HG02981 (cell line): ENCODE data around the gene RTN4R.

ENCODE experiments used
- ATAC-seq: cut with Tn5 transposase; IDR thresholded peaks from one replicate; pipeline ENCODE4 v1.9.1; 2021; ENCODE audit warnings: mild to moderate bottlenecking, moderate library complexity; ENCODE audit not compliant: unreplicated experiment

RTN4R gene

GRCh38 chr22:20204806-20205205, 63.3 kb downstream of the RTN4R start:
- no peak for ATAC-seq

- no peak for ATAC-seq
These were observed 63.8 kb downstream of the RTN4R start for GRCh38 chr22:20204311-20204710.

GRCh38 chr22:20203552-20204201, 64.4 kb downstream of the RTN4R start:
- ATAC-seq, result no peak

DNA sequence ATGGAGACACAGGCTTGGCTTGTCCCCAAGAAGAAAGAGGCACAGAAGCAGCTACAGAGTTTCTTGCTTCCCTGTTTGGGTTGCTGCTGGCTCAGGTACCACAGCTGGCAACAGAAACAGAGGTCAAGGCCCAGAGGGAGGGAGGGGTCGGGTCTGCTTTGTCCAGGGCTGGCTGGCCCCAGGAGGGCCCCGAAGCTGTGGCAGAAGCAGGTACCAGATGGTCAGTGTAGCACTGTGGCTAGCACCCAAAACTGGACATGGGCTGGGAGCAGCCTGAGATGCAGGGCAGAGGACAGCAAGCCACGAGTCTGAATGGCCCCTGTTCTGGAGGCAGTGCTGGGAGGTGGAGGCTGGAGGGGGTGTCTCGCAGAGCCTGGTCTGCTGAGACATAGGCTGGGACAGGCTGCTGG, 65.0 kb downstream of the RTN4R start:
- no peak for ATAC-seq

GRCh38 chr22:20201837-20202392, 66.2 kb downstream of the RTN4R start:
- no peak for ATAC-seq

GRCh38 chr22:20199906-20200305, 68.2 kb downstream of the RTN4R start:
- no peak for ATAC-seq

GRCh38 chr22:20199413-20199842, 68.7 kb downstream of the RTN4R start:
- ATAC-seq, result no peak

- no peak for ATAC-seq
These were observed 69.4 kb downstream of the RTN4R start for GRCh38 chr22:20198557-20199319.

DNA sequence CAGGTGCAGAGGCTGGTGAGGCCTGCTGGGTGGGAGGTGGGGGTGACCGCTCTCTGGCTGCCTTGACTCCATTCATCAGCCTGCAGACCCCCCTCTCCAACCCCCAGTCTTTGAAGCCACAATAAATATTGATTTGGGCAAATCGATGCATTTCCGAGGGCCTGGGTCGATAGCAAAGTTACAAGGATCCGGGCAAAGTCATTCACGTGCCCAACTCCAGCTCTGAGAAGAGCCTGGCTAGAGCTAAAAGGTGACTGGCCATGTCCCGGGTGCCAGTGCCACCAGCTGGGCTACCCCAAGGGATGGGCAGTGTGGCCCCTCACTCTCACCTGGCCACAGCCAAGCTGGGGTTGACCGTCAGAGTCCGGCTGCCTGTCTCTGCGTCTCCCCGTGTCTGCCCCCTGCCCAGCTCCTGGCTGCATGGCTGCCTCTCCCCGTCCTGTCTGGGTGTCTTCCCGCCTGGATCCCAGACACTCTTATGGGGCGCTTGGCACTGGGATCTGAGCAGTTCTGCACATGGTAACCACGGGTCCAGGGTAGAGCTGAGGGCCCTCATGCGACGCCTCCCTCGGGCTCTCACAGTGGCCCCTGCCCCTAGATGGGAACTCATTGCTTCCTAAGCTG, 70.6 kb downstream of the RTN4R start:
- ATAC-seq, result no peak

GRCh38 chr22:20196094-20196842, 71.8 kb downstream of the RTN4R start:
- no peak for ATAC-seq

DNA sequence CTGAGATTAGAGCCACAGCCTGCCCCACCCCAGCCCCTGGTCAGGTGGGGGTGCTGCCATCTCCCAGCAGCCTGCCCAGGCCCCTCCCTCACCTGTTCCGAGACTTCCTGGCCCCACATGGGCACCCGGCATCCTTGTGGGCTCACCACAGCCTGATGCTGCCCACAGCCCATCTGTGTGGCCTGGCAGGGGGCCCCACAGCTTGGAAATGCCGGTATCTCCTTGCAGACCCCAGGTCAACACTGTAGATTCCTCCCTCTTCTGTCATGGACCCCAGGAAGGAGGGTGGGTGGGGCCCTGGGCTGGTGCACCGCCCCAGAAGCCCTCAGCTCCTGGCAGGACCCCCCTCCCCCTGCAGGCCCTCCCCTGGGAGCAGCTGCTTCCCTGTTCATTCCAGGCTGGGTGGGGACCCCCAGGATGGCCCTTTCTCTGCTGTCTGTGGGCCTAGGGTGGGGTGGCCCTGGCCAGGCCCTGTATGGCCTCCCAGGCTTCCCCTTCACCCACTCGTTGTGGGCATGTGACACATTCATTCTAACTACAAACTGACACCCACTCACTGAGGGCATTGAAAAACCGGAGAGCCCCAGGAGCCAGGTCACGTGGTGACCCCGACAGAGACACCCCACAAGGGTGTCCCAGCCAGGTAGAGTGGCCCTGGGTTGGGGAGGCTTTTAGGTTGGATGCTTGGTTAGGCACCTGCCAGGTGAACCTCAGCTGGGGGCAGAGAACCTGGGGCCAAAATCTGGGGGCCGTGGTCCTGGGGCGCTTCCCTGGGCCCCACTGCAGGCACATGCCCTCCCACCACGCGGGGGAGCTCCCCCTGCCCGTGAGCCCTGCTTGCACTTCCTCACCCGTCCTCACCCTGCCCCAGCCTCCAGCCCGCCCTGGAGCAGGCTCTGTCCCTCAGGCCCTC, 73.2 kb downstream of the RTN4R start:
- ATAC-seq, result no peak

- no peak for ATAC-seq
These were observed 74.2 kb downstream of the RTN4R start for GRCh38 chr22:20193761-20194494.

GRCh38 chr22:20192972-20193760, 75.0 kb downstream of the RTN4R start:
- no peak for ATAC-seq

GRCh38 chr22:20192293-20192971, 75.7 kb downstream of the RTN4R start:
- ATAC-seq, result no peak

DNA sequence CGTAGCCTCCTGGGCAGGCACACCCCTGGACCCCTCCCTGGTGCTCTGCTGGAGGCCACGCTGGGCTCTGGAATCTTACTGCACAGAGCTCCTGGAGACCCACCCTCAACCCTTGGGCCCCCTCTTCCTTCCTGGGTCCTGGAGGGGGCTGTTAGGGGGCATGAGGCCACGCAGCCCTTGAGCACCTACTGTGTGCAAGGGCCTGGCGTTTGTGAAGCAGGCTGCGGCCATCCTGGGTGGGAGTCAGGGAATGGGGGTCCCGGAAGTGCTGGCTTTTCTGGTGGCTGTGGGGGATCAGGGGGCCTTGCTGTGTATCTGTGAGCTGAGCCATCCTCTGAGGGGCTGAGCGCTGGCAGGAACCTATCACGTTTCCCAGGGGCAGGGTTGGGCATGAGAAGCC, 76.3 kb downstream of the RTN4R start:
- no peak for ATAC-seq
